GM12878 (cell line): ENCODE results near the gene PDCD1LG2. TPM values are rescaled to one million over a fixed set of nuclear protein-coding genes. Genes with fewer than 3 reads are reported as not detected.
A peak's percentile ranks its signal among the peaks of the same experiment; 100 is the strongest.

Experiments
- ATF2 ChIP-seq: IDR thresholded peaks from 2 replicates; pipeline ENCODE4 v1.6.1; 2012; ENCODE audit warnings: low read length, inconsistent platforms
- CHD1 ChIP-seq: IDR thresholded peaks from 2 replicates; pipeline ENCODE4 v1.6.1; 2012; ENCODE audit warnings: low read depth, low read length, improper control_type of control experiment
- CHD2 ChIP-seq: IDR thresholded peaks from 2 replicates; pipeline ENCODE4 v1.6.1; 2011; ENCODE audit warnings: low read depth, low read length, improper control_type of control experiment, borderline replicate concordance
- CREM ChIP-seq: IDR thresholded peaks from 2 replicates; pipeline ENCODE4 v1.6.1; 2014; ENCODE audit warnings: antibody characterized with exemption, low read depth
- E2F4 ChIP-seq: IDR thresholded peaks from 2 replicates; pipeline ENCODE4 v1.6.1; 2012; ENCODE audit warnings: low read depth, low read length, improper control_type of control experiment
- ELK1 ChIP-seq: IDR thresholded peaks from 2 replicates; pipeline ENCODE4 v1.6.1; 2012; ENCODE audit warnings: low read depth, low read length, improper control_type of control experiment
- FOS ChIP-seq: IDR thresholded peaks from 3 replicates; pipeline ENCODE4 v1.6.1; 2011; ENCODE audit warnings: borderline replicate concordance; ENCODE audit not compliant: insufficient read length; ENCODE audit errors: extremely low read depth
- FOXK2 ChIP-seq: fragments of 450-650 bp; IDR thresholded peaks from 2 replicates; pipeline ENCODE4 v1.6.1; 2017; ENCODE audit warnings: mild to moderate bottlenecking, moderate library complexity
- GABPA ChIP-seq: IDR thresholded peaks from 2 replicates; pipeline ENCODE4 v1.6.1; 2014; ENCODE audit warnings: antibody characterized with exemption, low read depth, mild to moderate bottlenecking, inconsistent platforms
- HCFC1 ChIP-seq: fragments of 150-350 bp; IDR thresholded peaks from 2 replicates; pipeline ENCODE4 v1.6.1; 2014; ENCODE audit warnings: low read length
- KAT2A ChIP-seq: conservative IDR thresholded peaks from 2 replicates; pipeline ENCODE4 v1.6.1; 2011; ENCODE audit warnings: low read depth, low read length; ENCODE audit not compliant: control insufficient read depth
- LARP7 ChIP-seq: fragments of 450-650 bp; IDR thresholded peaks from 2 replicates; pipeline ENCODE4 v1.6.1; 2017; ENCODE audit warnings: mild to moderate bottlenecking
- MYC ChIP-seq: IDR thresholded peaks from 2 replicates; pipeline ENCODE4 v1.6.1; 2011; ENCODE audit warnings: mild to moderate bottlenecking, low read length, moderate library complexity, inconsistent platforms; ENCODE audit not compliant: insufficient read depth, insufficient replicate concordance, insufficient read length, severe bottlenecking
- PAX8 ChIP-seq: fragments of 450-650 bp; IDR thresholded peaks from 2 replicates; pipeline ENCODE4 v1.6.1; 2017; ENCODE audit warnings: mild to moderate bottlenecking, moderate library complexity
- PKNOX1 ChIP-seq: fragments of 450-650 bp; IDR thresholded peaks from 2 replicates; pipeline ENCODE4 v1.6.1; 2016; ENCODE audit warnings: mild to moderate bottlenecking
- POU2F2 ChIP-seq: IDR thresholded peaks from 3 replicates; pipeline ENCODE4 v1.6.1; 2011; ENCODE audit warnings: low read depth, mild to moderate bottlenecking, low read length, borderline replicate concordance
- RAD21 ChIP-seq: IDR thresholded peaks from 2 replicates; pipeline ENCODE4 v1.6.1; 2011; ENCODE audit warnings: mild to moderate bottlenecking, low read depth, low read length, moderate library complexity; ENCODE audit not compliant: insufficient read depth
- SMARCA5 ChIP-seq: fragments of 450-650 bp; IDR thresholded peaks from 2 replicates; pipeline ENCODE4 v1.6.1; 2017; ENCODE audit warnings: mild to moderate bottlenecking
- SREBF1 ChIP-seq: IDR thresholded peaks from 2 replicates; pipeline ENCODE4 v1.6.1; 2012; ENCODE audit warnings: mild to moderate bottlenecking, low read length
- SUZ12 ChIP-seq: fragments of 200-600 bp; sonication (generic); IDR thresholded peaks from one replicate; pipeline ENCODE4 v1.6.1; 2018; ENCODE audit warnings: antibody characterized with exemption, mild to moderate bottlenecking; ENCODE audit not compliant: unreplicated experiment
- TCF12 ChIP-seq: IDR thresholded peaks from 2 replicates; pipeline ENCODE4 v1.6.1; 2011; ENCODE audit warnings: low read depth, mild to moderate bottlenecking, low read length
- WRNIP1 ChIP-seq: IDR thresholded peaks from 2 replicates; pipeline ENCODE4 v1.6.1; 2011; ENCODE audit warnings: low read depth, low read length, improper control_type of control experiment, borderline replicate concordance
- ZNF207 ChIP-seq: fragments of 450-650 bp; IDR thresholded peaks from 2 replicates; pipeline ENCODE4 v1.6.1; 2014; ENCODE audit warnings: antibody characterized with exemption, mild to moderate bottlenecking, borderline replicate concordance
- ZNF24 ChIP-seq: fragments of 450-650 bp; IDR thresholded peaks from 2 replicates; pipeline ENCODE4 v1.6.1; 2017; ENCODE audit warnings: antibody characterized with exemption, mild to moderate bottlenecking
- ZNF592 ChIP-seq: fragments of 450-650 bp; IDR thresholded peaks from 2 replicates; pipeline ENCODE4 v1.6.1; 2017; ENCODE audit warnings: mild to moderate bottlenecking, moderate library complexity
- polyA plus RNA-seq, 11 experiments: library from polyadenylated mRNA; depleted of rRNA in 4 of 11; unstranded in 6 of 11; stranded (reverse) in 5 of 11; fragments of >200 nt; fragmentation: Nextera tagmentation in 4 of 11; fragmentation: Illumina TruSeq in 1 of 11; extraction: Ambion mirVana in 4 of 11; extraction: Trizol in 1 of 11; gene quantifications; 1 replicate in 1 of 11; 2 replicates in 10 of 11; pipeline versions ENCODE4 v1.2.1 to v1.2.3, GENCODE V29; 2011 to 2016; ENCODE audit warnings: inconsistent platforms in 2 of 11, missing spikeins in 2 of 11, low read depth in 1 of 11
- total RNA-seq, 4 experiments: library from RNA; depleted of rRNA in 3 of 4; stranded (reverse); fragments of >200 nt in 3 of 4; fragmentation: Illumina TruSeq in 1 of 4; extraction: Trizol in 1 of 4; gene quantifications; 2 replicates each; pipeline versions ENCODE4 v1.2.1 to v1.2.3, GENCODE V29; 2013 to 2021

PDCD1LG2 gene
- total and polyA plus RNA-seq, 10 of the 15 experiments (the other 5 are each of a cell fraction or from before 2014, with no cell fraction given) = 1.5 to 37.3 (median 3.0) TPM

GRCh38 chr9:5587024-5587423, 76.7 kb downstream of the PDCD1LG2 start (continued):
- TF ChIP-seq E2F4 (no peak), FOXK2 (no peak), CHD2 (no peak), POU2F2 (no peak), HCFC1 (no peak), CHD1 (no peak), KAT2A (no peak), SMARCA5 (no peak), SREBF1 (no peak), LARP7 (no peak), CREM (peak; percentile 55; the same call in 1 of the 2 replicates), ZNF24 (no peak), ELK1 (no peak), FOS (no peak), PAX8 (no peak), SUZ12 (no peak), ZNF207 (no peak), ZNF592 (no peak), MYC (no peak), TCF12 (0 out of 2 replicates have a peak, but pooled peaks have one; percentile 56), RAD21 (no peak), ATF2 (peak; percentile 73; the same call in 1 of the 2 replicates), GABPA (no peak), WRNIP1 (no peak), PKNOX1 (peak; percentile 42)
